Stimulated activated CD4-positive, alpha-beta T cell treated with anti-CD3 and anti-CD28 coated beads, Interleukin-4, amount 100 ng/mL, for 48 hours (primary cell): ENCODE data around the gene SH3GLB2.
"Not testable (repeated sequence)": the region's sequence is repeated elsewhere in the genome, so short reads cannot be mapped to it uniquely, and the experiment has no call there.

Experiments
- DNase-seq, 2 donors: peaks; one replicate each; pipeline ENCODE4 v3.0.0-alpha.2; 2020; ENCODE audit warnings: low read depth in 2 of 2

Gene SH3GLB2

GRCh38 chr9:129014608-129015007 lies 13.5 kb downstream of the SH3GLB2 start:
- no peak for DNase-seq

- DNase-seq, result no peak
Observed at GRCh38 chr9:129014124-129014523, 14.0 kb downstream of the SH3GLB2 start.

- no peak for DNase-seq
Observed at GRCh38 chr9:129013674-129014073, 14.5 kb downstream of the SH3GLB2 start.

GRCh38 chr9:129012893-129013448 lies 15.2 kb downstream of the SH3GLB2 start:
- DNase-seq, result no peak

- no peak for DNase-seq
Observed at GRCh38 chr9:129012343-129012742, 15.8 kb downstream of the SH3GLB2 start.

GRCh38 chr9:129011761-129012181 lies 16.4 kb downstream of the SH3GLB2 start:
- DNase-seq, result no peak

GRCh38 chr9:129011170-129011569 lies 17.0 kb downstream of the SH3GLB2 start:
- no peak for DNase-seq

GRCh38 chr9:129010267-129010975 lies 17.7 kb downstream of the SH3GLB2 start:
- DNase-seq, result no peak

GRCh38 chr9:129009584-129010141 lies 18.5 kb downstream of the SH3GLB2 start:
- DNase-seq, result no peak

- no peak for DNase-seq
Observed at GRCh38 chr9:129008986-129009583, 19.0 kb downstream of the SH3GLB2 start.

- DNase-seq, result no peak
Observed at GRCh38 chr9:129008469-129008965, 19.6 kb downstream of the SH3GLB2 start.

- no peak for DNase-seq
Observed at GRCh38 chr9:129007766-129008468, 20.2 kb downstream of the SH3GLB2 start.

GRCh38 chr9:129007035-129007765 lies 20.9 kb downstream of the SH3GLB2 start:
- DNase-seq, result no peak

- peak; percentile 28 to 35 for DNase-seq
Observed at GRCh38 chr9:129006328-129007034, 21.6 kb downstream of the SH3GLB2 start.

GRCh38 chr9:129005336-129005997 lies 22.7 kb downstream of the SH3GLB2 start:
- DNase-seq, result no peak

GRCh38 chr9:129004173-129004572 lies 24.0 kb downstream of the SH3GLB2 start:
- not testable (repeated sequence) for DNase-seq

- no peak for DNase-seq
Observed at GRCh38 chr9:129002992-129003391, 25.1 kb downstream of the SH3GLB2 start.

- DNase-seq, result no peak
Observed at GRCh38 chr9:129001504-129002325, 26.4 kb downstream of the SH3GLB2 start.

- no peak for DNase-seq
Observed at GRCh38 chr9:128999581-129000206, 28.4 kb downstream of the SH3GLB2 start.
